Measurements from ENCODE around the gene VDAC2.

Gene VDAC2

GRCh38 chr10:75253281-75254220 lies 43.0 kb downstream of the VDAC2 start:
- TF ChIP-seq CTCF (IDR thresholded peaks at IDR 0.05; ENCODE audit: low read depth, low read length) = no peak
- no peak overlapping the region for H3K4me3 ChIP-seq (replicated peaks in 1 of 2; ENCODE audit: low read depth in 2 of 2, low read length in 2 of 2)
- no peak for DNase-seq (ENCODE audit: low read depth in 2 of 2)

- DNase-seq (ENCODE audit: low read depth in 2 of 2) = no peak
- no peak overlapping the region for H3K4me3 ChIP-seq (replicated peaks in 1 of 2; ENCODE audit: low read depth in 2 of 2, low read length in 2 of 2)
- no peak for TF ChIP-seq CTCF (IDR thresholded peaks at IDR 0.05; ENCODE audit: low read depth, low read length)
Measured at GRCh38 chr10:75254739-75255138, 44.1 kb downstream of the VDAC2 start.

- no peak for TF ChIP-seq CTCF (IDR thresholded peaks at IDR 0.05; ENCODE audit: low read depth, low read length)
- DNase-seq (ENCODE audit: low read depth in 2 of 2) = no peak
- no peak overlapping the region for H3K4me3 ChIP-seq (replicated peaks in 1 of 2; ENCODE audit: low read depth in 2 of 2, low read length in 2 of 2)
Measured at GRCh38 chr10:75260990-75261389, 50.4 kb downstream of the VDAC2 start.

GRCh38 chr10:75261813-75262705 lies 51.5 kb downstream of the VDAC2 start:
- H3K4me3 ChIP-seq (replicated peaks in 1 of 2; ENCODE audit: low read depth in 2 of 2, low read length in 2 of 2) = no peak overlapping the region
- no peak for TF ChIP-seq CTCF (IDR thresholded peaks at IDR 0.05; ENCODE audit: low read depth, low read length)
- DNase-seq (ENCODE audit: low read depth in 2 of 2) = no peak

- no peak overlapping the region for H3K4me3 ChIP-seq (replicated peaks in 1 of 2; ENCODE audit: low read depth in 2 of 2, low read length in 2 of 2)
- DNase-seq (ENCODE audit: low read depth in 2 of 2) = no peak
- no peak for TF ChIP-seq CTCF (IDR thresholded peaks at IDR 0.05; ENCODE audit: low read depth, low read length)
Measured at GRCh38 chr10:75263806-75264205, 53.2 kb downstream of the VDAC2 start.

GRCh38 chr10:75265856-75266255 lies 55.3 kb downstream of the VDAC2 start:
- no peak for TF ChIP-seq CTCF (IDR thresholded peaks at IDR 0.05; ENCODE audit: low read depth, low read length)
- H3K4me3 ChIP-seq (replicated peaks in 1 of 2; ENCODE audit: low read depth in 2 of 2, low read length in 2 of 2) = no peak overlapping the region
- DNase-seq (ENCODE audit: low read depth in 2 of 2) = no peak
